Measurements from ENCODE around the gene ITGB4.
"Not testable (repeated sequence)": the region's sequence is repeated elsewhere in the genome, so short reads cannot be mapped to it uniquely, and the experiment has no call there.

The ITGB4 gene

GRCh38 chr17:75777296-75777922, 56.1 kb downstream of the ITGB4 start:
- H3K27ac Mint-ChIP-seq, result peak overlapping the region; percentile 76 to 94
- peaks cover 39% of the 10 kb centered on the region for H3K4me1 Mint-ChIP-seq
- H3K9me3 Mint-ChIP-seq, result no peaks in the 10 kb centered on the region
- ATAC-seq (no peak), DNase-seq (no peak)
- H3K27me3 Mint-ChIP-seq, result no peaks in the 10 kb centered on the region
- H3K4me3 Mint-ChIP-seq, result peak overlapping the region; percentile 77 to 82

GRCh38 chr17:75778066-75778860, 57.0 kb downstream of the ITGB4 start:
- H3K4me3 Mint-ChIP-seq, result peak overlapping the region; percentile 82 to 94
- H3K4me1 Mint-ChIP-seq, result peaks cover 47% of the 10 kb centered on the region
- not testable (repeated sequence) for DNase-seq, H3K9me3 Mint-ChIP-seq, H3K27me3 Mint-ChIP-seq, ATAC-seq
- peak overlapping the region; percentile 94 to 100 for H3K27ac Mint-ChIP-seq

- peaks cover 53% of the 10 kb centered on the region for H3K4me1 Mint-ChIP-seq
- H3K27me3 Mint-ChIP-seq, result no peaks in the 10 kb centered on the region
- H3K27ac Mint-ChIP-seq, result peak overlapping the region; percentile 94 to 100
- H3K4me3 Mint-ChIP-seq, result peak overlapping the region; percentile 82 to 94
- H3K9me3 Mint-ChIP-seq, result no peaks in the 10 kb centered on the region
- ATAC-seq (no peak), DNase-seq (peak in 1 of 2 donors; percentile 75)
Observed at GRCh38 chr17:75778861-75779249, 57.6 kb downstream of the ITGB4 start.

GRCh38 chr17:75779250-75779986, 58.2 kb downstream of the ITGB4 start:
- Mint-ChIP-seq H3K27ac (peak overlapping the region; percentile 96 to 100), H3K4me3 (peak overlapping the region; percentile 82 to 94), H3K9me3 (no peaks in the 10 kb centered on the region), H3K27me3 (no peaks in the 10 kb centered on the region), H3K4me1 (peaks cover 57% of the 10 kb centered on the region)
- DNase-seq, result peak; percentile 94 to 97
- ATAC-seq, result peak; percentile 75

GRCh38 chr17:75779987-75780889, 59.0 kb downstream of the ITGB4 start:
- Mint-ChIP-seq H3K4me1 (peaks cover 60% of the 10 kb centered on the region), H3K9me3 (no peaks in the 10 kb centered on the region), H3K27me3 (no peaks in the 10 kb centered on the region), H3K4me3 (peak overlapping the region; percentile 82 to 94), H3K27ac (peak overlapping the region; percentile 96 to 100)
- ATAC-seq (no peak), DNase-seq (no peak)

- DNase-seq, result no peak
- Mint-ChIP-seq H3K4me3 (peak overlapping the region; percentile 86 to 89), H3K4me1 (peaks cover 59% of the 10 kb centered on the region), H3K27me3 (no peaks in the 10 kb centered on the region), H3K27ac (peak overlapping the region; percentile 98 to 100), H3K9me3 (no peaks in the 10 kb centered on the region)
- ATAC-seq, result no peak
Observed at GRCh38 chr17:75783069-75783783, 62.0 kb downstream of the ITGB4 start.

GRCh38 chr17:75783803-75784472, 62.7 kb downstream of the ITGB4 start:
- peak overlapping the region; percentile 86 to 89 for H3K4me3 Mint-ChIP-seq
- ATAC-seq (peak; percentile 5), DNase-seq (no peak)
- H3K27ac Mint-ChIP-seq, result peak overlapping the region; percentile 98 to 100
- H3K4me1 Mint-ChIP-seq, result peaks cover 52% of the 10 kb centered on the region
- H3K9me3 Mint-ChIP-seq, result no peaks in the 10 kb centered on the region
- H3K27me3 Mint-ChIP-seq, result no peaks in the 10 kb centered on the region

GRCh38 chr17:75784473-75785015, 63.3 kb downstream of the ITGB4 start, which contains the start of gene UNK:
UNK (plus strand) TSS chr17:75784806; CDS start chr17:75784881, 75 bp downstream.
- Mint-ChIP-seq H3K9me3 (no peaks in the 10 kb centered on the region), H3K4me3 (peak within 1 kb of the TSS; percentile 86 to 89), H3K4me1 (peaks cover 49% of the 10 kb centered on the region)

GRCh38 chr17:75785016-75785890, 64.0 kb downstream of the ITGB4 start:
- peak overlapping the region; percentile 100 for H3K27ac Mint-ChIP-seq
- peaks cover 43% of the 10 kb centered on the region for H3K4me1 Mint-ChIP-seq
- H3K27me3 Mint-ChIP-seq, result no peaks in the 10 kb centered on the region
- peak; percentile 87 for ATAC-seq
- H3K9me3 Mint-ChIP-seq, result no peaks in the 10 kb centered on the region
- peak overlapping the region; percentile 86 to 89 for H3K4me3 Mint-ChIP-seq
- peak in 1 of 2 donors; percentile 94 for DNase-seq

More at GRCh38 chr17:75784473-75785015, 63.3 kb downstream of the ITGB4 start, which contains the start of gene UNK:
- H3K27me3 Mint-ChIP-seq, result no peaks in the 10 kb centered on the region
- peak; percentile 95 to 97 for DNase-seq
- ATAC-seq, result peak; percentile 79
- H3K27ac Mint-ChIP-seq, result peak within 1 kb of the TSS; percentile 100

GRCh38 chr17:75791254-75791653, 70.0 kb downstream of the ITGB4 start:
- ATAC-seq (no peak), DNase-seq (no peak)
- Mint-ChIP-seq H3K27ac (no peak overlapping the region), H3K4me3 (no peak overlapping the region), H3K4me1 (peaks cover 28% of the 10 kb centered on the region), H3K27me3 (no peaks in the 10 kb centered on the region), H3K9me3 (no peaks in the 10 kb centered on the region)

GRCh38 chr17:75793460-75793859, 72.2 kb downstream of the ITGB4 start:
- H3K9me3 Mint-ChIP-seq, result no peaks in the 10 kb centered on the region
- no peak overlapping the region for H3K4me3 Mint-ChIP-seq
- ATAC-seq (no peak), DNase-seq (no peak)
- H3K27me3 Mint-ChIP-seq, result no peaks in the 10 kb centered on the region
- H3K27ac Mint-ChIP-seq, result peak overlapping the region in 1 of 2 donors; percentile 27
- H3K4me1 Mint-ChIP-seq, result peaks cover 17% of the 10 kb centered on the region

GRCh38 chr17:75795820-75796607, 74.8 kb downstream of the ITGB4 start:
- no peak for ATAC-seq
- H3K27me3 Mint-ChIP-seq, result no peaks in the 10 kb centered on the region
- H3K9me3 Mint-ChIP-seq, result no peaks in the 10 kb centered on the region
- peaks cover 17% of the 10 kb centered on the region for H3K4me1 Mint-ChIP-seq
- H3K27ac Mint-ChIP-seq, result no peak overlapping the region
- H3K4me3 Mint-ChIP-seq, result no peak overlapping the region
- no peak for DNase-seq
